IPS-11a (cell line): Measurements from ENCODE around the gene NAA80.

Experiments used
- H3K4me3 ChIP-seq: one replicate; pipeline ENCODE4 v1.5.1; 2013; ENCODE audit warnings: low read depth, low read length, control low read depth

The NAA80 gene

GRCh38 chr3:50260027-50260941, 38.9 kb downstream of the NAA80 start:
- H3K4me3 ChIP-seq: no peak overlapping the region

GRCh38 chr3:50259432-50260026, 39.7 kb downstream of the NAA80 start:
- H3K4me3 ChIP-seq: no peak overlapping the region

GRCh38 chr3:50258979-50259378, 40.2 kb downstream of the NAA80 start:
- no peak overlapping the region for H3K4me3 ChIP-seq

GRCh38 chr3:50258029-50258680, 41.0 kb downstream of the NAA80 start:
- H3K4me3 ChIP-seq: no peak overlapping the region

GRCh38 chr3:50256978-50257890, 42.0 kb downstream of the NAA80 start:
- no peak overlapping the region for H3K4me3 ChIP-seq

GRCh38 chr3:50255251-50255615, 44.0 kb downstream of the NAA80 start:
- no peak overlapping the region for H3K4me3 ChIP-seq

GRCh38 chr3:50254577-50255250, 44.5 kb downstream of the NAA80 start:
- H3K4me3 ChIP-seq: no peak overlapping the region

- no peak overlapping the region for H3K4me3 ChIP-seq
Measured at GRCh38 chr3:50251220-50251619, 48.0 kb downstream of the NAA80 start.

- no peak overlapping the region for H3K4me3 ChIP-seq
Measured at GRCh38 chr3:50250514-50250913, 48.7 kb downstream of the NAA80 start.

GRCh38 chr3:50249457-50249856, 49.7 kb downstream of the NAA80 start:
- H3K4me3 ChIP-seq: no peak overlapping the region

GRCh38 chr3:50248387-50248786, 50.8 kb downstream of the NAA80 start:
- H3K4me3 ChIP-seq: no peak overlapping the region

- no peak overlapping the region for H3K4me3 ChIP-seq
Measured at GRCh38 chr3:50246517-50246954, 52.7 kb downstream of the NAA80 start.
